ENCODE data around the gene COQ8B. TPM values are rescaled to one million over a fixed set of nuclear protein-coding genes. Genes with fewer than 3 reads are reported as not detected.

COQ8B gene
- total RNA-seq, 1 donor from 2014 or later, result 29.7 TPM

GRCh38 chr19:40721140-40721486 is 4.4 kb upstream of the COQ8B start:
- H3K9me3 Mint-ChIP-seq (ENCODE audit: low read depth), result no peaks in the 10 kb centered on the region
- peaks cover 25% of the 10 kb centered on the region for H3K36me3 Mint-ChIP-seq (ENCODE audit: low read depth)
- H3K4me3 Mint-ChIP-seq (ENCODE audit: unreplicated experiment), result peak overlapping the region; percentile 97
- H3K4me1 Mint-ChIP-seq (ENCODE audit: low read depth), result peaks cover 44% of the 10 kb centered on the region
- no peaks in the 10 kb centered on the region for H3K27me3 Mint-ChIP-seq (ENCODE audit: low read depth)
- H3K27ac Mint-ChIP-seq (ENCODE audit: unreplicated experiment), result peak overlapping the region; percentile 45
- no peak for DNase-seq (ENCODE audit: low spot score)
- TF ChIP-seq, protein P1, sequence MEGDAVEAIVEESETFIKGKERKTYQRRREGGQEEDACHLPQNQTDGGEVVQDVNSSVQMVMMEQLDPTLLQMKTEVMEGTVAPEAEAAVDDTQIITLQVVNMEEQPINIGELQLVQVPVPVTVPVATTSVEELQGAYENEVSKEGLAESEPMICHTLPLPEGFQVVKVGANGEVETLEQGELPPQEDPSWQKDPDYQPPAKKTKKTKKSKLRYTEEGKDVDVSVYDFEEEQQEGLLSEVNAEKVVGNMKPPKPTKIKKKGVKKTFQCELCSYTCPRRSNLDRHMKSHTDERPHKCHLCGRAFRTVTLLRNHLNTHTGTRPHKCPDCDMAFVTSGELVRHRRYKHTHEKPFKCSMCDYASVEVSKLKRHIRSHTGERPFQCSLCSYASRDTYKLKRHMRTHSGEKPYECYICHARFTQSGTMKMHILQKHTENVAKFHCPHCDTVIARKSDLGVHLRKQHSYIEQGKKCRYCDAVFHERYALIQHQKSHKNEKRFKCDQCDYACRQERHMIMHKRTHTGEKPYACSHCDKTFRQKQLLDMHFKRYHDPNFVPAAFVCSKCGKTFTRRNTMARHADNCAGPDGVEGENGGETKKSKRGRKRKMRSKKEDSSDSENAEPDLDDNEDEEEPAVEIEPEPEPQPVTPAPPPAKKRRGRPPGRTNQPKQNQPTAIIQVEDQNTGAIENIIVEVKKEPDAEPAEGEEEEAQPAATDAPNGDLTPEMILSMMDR (IDR thresholded peaks at IDR 0.05), result no peak

- peaks cover 19% of the 10 kb centered on the region for H3K36me3 Mint-ChIP-seq (ENCODE audit: low read depth)
- DNase-seq (ENCODE audit: low spot score), result no peak
- no peaks in the 10 kb centered on the region for H3K27me3 Mint-ChIP-seq (ENCODE audit: low read depth)
- peak overlapping the region; percentile 100 for H3K27ac Mint-ChIP-seq (ENCODE audit: unreplicated experiment)
- peak overlapping the region; percentile 97 for H3K4me3 Mint-ChIP-seq (ENCODE audit: unreplicated experiment)
- no peaks in the 10 kb centered on the region for H3K9me3 Mint-ChIP-seq (ENCODE audit: low read depth)
- TF ChIP-seq, protein P1 (IDR thresholded peaks at IDR 0.05), result no peak
- H3K4me1 Mint-ChIP-seq (ENCODE audit: low read depth), result peaks cover 57% of the 10 kb centered on the region
Observed at GRCh38 chr19:40719414-40719894, 2.8 kb upstream of the COQ8B start.

GRCh38 chr19:40718774-40719391 is 2.2 kb upstream of the COQ8B start:
- Mint-ChIP-seq H3K9me3 (ENCODE audit: low read depth) (no peaks in the 10 kb centered on the region), H3K27ac (ENCODE audit: unreplicated experiment) (peak overlapping the region; percentile 100), H3K4me1 (ENCODE audit: low read depth) (peaks cover 63% of the 10 kb centered on the region), H3K4me3 (ENCODE audit: unreplicated experiment) (peak overlapping the region; percentile 97), H3K36me3 (ENCODE audit: low read depth) (peaks cover 17% of the 10 kb centered on the region), H3K27me3 (ENCODE audit: low read depth) (no peaks in the 10 kb centered on the region)
- TF ChIP-seq, protein P1 (IDR thresholded peaks at IDR 0.05), result no peak
- no peak for DNase-seq (ENCODE audit: low spot score)

DNA sequence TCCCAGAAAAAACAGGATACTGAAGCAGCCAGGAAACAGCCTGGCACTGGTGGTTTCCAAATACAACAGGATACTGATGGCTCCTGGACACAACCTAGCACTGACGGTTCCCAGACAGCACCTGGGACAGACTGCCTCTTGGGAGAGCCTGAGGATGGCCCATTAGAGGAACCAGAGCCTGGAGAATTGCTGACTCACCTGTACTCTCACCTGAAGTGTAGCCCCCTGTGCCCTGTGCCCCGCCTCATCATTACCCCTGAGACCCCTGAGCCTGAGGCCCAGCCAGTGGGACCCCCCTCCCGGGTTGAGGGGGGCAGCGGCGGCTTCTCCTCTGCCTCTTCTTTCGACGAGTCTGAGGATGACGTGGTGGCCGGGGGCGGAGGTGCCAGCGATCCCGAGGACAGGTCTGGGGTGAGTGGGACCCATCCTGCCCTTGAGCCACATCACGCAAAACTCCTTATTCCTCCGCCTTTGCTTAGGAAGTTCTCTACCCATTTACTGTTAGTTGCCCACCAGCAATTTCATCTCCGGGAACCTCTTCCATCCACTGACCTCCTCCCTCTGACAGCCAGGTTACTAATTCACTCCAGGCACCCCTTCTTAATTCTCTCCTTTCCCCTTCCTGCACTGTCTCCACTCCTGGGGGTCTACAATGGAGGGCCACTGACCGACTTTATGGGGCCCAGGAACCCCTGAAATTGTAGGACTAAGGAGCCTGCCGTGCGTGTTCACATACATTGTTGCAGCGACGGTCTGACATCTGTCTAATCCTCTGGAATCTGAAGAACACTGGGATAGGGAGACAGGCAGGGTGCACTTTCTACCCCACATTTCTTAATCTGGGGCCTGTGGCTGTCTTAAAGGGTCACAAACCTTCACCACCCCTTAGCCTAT is 1.4 kb upstream of the COQ8B start:
- peak overlapping the region; percentile 100 for H3K27ac Mint-ChIP-seq (ENCODE audit: unreplicated experiment)
- H3K9me3 Mint-ChIP-seq (ENCODE audit: low read depth), result no peaks in the 10 kb centered on the region
- no peaks in the 10 kb centered on the region for H3K27me3 Mint-ChIP-seq (ENCODE audit: low read depth)
- TF ChIP-seq, protein P1 (IDR thresholded peaks at IDR 0.05), result no peak
- peaks cover 14% of the 10 kb centered on the region for H3K36me3 Mint-ChIP-seq (ENCODE audit: low read depth)
- DNase-seq (ENCODE audit: low spot score), result no peak
- H3K4me3 Mint-ChIP-seq (ENCODE audit: unreplicated experiment), result peak overlapping the region; percentile 97
- peaks cover 63% of the 10 kb centered on the region for H3K4me1 Mint-ChIP-seq (ENCODE audit: low read depth)

DNA sequence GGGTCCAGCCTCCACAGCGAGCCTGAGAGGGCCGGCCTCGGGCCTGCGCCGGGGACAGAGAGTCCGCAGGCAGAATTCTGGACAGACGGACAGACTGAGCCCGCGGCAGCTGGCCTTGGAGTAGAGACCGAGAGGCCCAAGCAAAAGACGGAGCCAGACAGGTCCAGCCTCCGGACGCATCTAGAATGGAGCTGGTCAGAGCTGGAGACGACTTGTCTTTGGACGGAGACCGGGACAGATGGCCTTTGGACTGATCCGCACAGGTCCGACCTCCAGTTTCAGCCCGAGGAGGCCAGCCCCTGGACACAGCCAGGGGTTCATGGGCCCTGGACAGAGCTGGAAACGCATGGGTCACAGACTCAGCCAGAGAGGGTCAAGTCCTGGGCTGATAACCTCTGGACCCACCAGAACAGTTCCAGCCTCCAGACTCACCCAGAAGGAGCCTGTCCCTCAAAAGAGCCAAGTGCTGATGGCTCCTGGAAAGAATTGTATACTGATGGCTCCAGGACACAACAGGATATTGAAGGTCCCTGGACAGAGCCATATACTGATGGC is 716 bp upstream of the COQ8B start:
- TF ChIP-seq, protein P1 (IDR thresholded peaks at IDR 0.05), result no peak
- Mint-ChIP-seq H3K27me3 (ENCODE audit: low read depth) (no peaks in the 10 kb centered on the region), H3K9me3 (ENCODE audit: low read depth) (no peaks in the 10 kb centered on the region), H3K4me3 (ENCODE audit: unreplicated experiment) (peak overlapping the region; percentile 97), H3K4me1 (ENCODE audit: low read depth) (peaks cover 59% of the 10 kb centered on the region), H3K36me3 (ENCODE audit: low read depth) (peaks cover 13% of the 10 kb centered on the region), H3K27ac (ENCODE audit: unreplicated experiment) (peak overlapping the region; percentile 100)
- DNase-seq (ENCODE audit: low spot score), result no peak

Measured in chondrocyte (in vitro differentiated cells).